Endodermal cell (in vitro differentiated cells): ENCODE data around the gene KLF1. TPM values are rescaled to one million over a fixed set of nuclear protein-coding genes. Genes with fewer than 3 reads are reported as not detected.

Experiments
- DNase-seq: peaks from one replicate; pipeline ENCODE4 v3.0.0-alpha.2; 2017
- H3K27ac ChIP-seq: 2 replicates; pipeline ENCODE4 v1.5.1; 2013; ENCODE audit warnings: mild to moderate bottlenecking, low read depth, low read length, moderate library complexity
- H3K27me3 ChIP-seq: 2 replicates; pipeline ENCODE4 v1.6.1; 2013; ENCODE audit warnings: mild to moderate bottlenecking, low read length, moderate library complexity; ENCODE audit not compliant: insufficient read depth, control insufficient read depth, poor library complexity, severe bottlenecking
- H3K36me3 ChIP-seq: 2 replicates; pipeline ENCODE4 v1.7.0; 2013; ENCODE audit warnings: mild to moderate bottlenecking, low read length, moderate library complexity; ENCODE audit not compliant: control insufficient read depth, insufficient read depth
- H3K4me1 ChIP-seq: one replicate; pipeline ENCODE4 v1.7.0; 2013; ENCODE audit warnings: low read length; ENCODE audit not compliant: control insufficient read depth, insufficient read depth
- H3K4me3 ChIP-seq: 2 replicates; pipeline ENCODE4 v1.5.1; 2013; ENCODE audit warnings: mild to moderate bottlenecking, low read length, moderate library complexity
- H3K9ac ChIP-seq: 2 replicates; pipeline ENCODE4 v1.6.1; 2013; ENCODE audit warnings: mild to moderate bottlenecking, low read length, moderate library complexity; ENCODE audit not compliant: poor library complexity, severe bottlenecking; ENCODE audit errors: extremely low read depth
- H3K9me3 ChIP-seq: 2 replicates; pipeline ENCODE4 v1.6.1; 2013; ENCODE audit warnings: mild to moderate bottlenecking, low read length, moderate library complexity; ENCODE audit not compliant: control insufficient read depth
- H3K27ac Mint-ChIP-seq: 2 replicates; pipeline ENCODE4 v1.8.0; 2020; ENCODE audit warnings: mixed read lengths
- H3K27me3 Mint-ChIP-seq: 2 replicates; pipeline ENCODE4 v1.8.0; 2021; ENCODE audit warnings: mild to moderate bottlenecking, mixed read lengths; ENCODE audit not compliant: insufficient read depth
- H3K36me3 Mint-ChIP-seq: 2 replicates; pipeline ENCODE4 v1.8.0; 2020; ENCODE audit warnings: low read depth, mixed read lengths
- H3K4me1 Mint-ChIP-seq: 2 replicates; pipeline ENCODE4 v1.8.0; 2020; ENCODE audit warnings: mixed read lengths
- H3K4me3 Mint-ChIP-seq: 2 replicates; pipeline ENCODE4 v1.8.0; 2020; ENCODE audit warnings: mild to moderate bottlenecking, moderate library complexity, mixed read lengths
- H3K9me3 Mint-ChIP-seq: 2 replicates; pipeline ENCODE4 v1.8.0; 2020; ENCODE audit warnings: mild to moderate bottlenecking, mixed read lengths
- WGBS, 2 experiments: methylation state at CpG; one replicate each; pipeline versions ENCODE4 v1.1.5 to v1.1.7; 2013; ENCODE audit warnings: missing lambda C conversion rate in 2 of 2, mixed read lengths in 1 of 2; ENCODE audit not compliant: insufficient coverage in 1 of 2, insufficient read length in 1 of 2; 5-methylcytosine and 5-hydroxymethylcytosine counted together
- total RNA-seq, 2 donors: library from RNA; stranded (reverse); fragmentation: NEBNext Ultra II Directional in 1 of 2; extraction: Animal tissue kit (Norgen Biotek cat#: 25700) in 1 of 2; gene quantifications; 2 replicates in 1 of 2; 3 replicates in 1 of 2; pipeline ENCODE4 v1.2.1, GENCODE V29; 2021
- TF ChIP-seq, protein P1 (sequence below): fragments of 200-600 bp; sonication (generic); conservative IDR thresholded peaks from 2 replicates; pipeline ENCODE4 v1.5.0; 2021; ENCODE audit warnings: antibody characterized with exemption, mild to moderate bottlenecking

KLF1 gene
- total RNA-seq, 2 donors from 2014 or later = 0.91 to 1.0 TPM

GRCh38 chr19:12884926-12885748, 1.9 kb downstream of the KLF1 start:
- Mint-ChIP-seq H3K4me1 (peaks cover 10% of the 10 kb centered on the region), H3K4me3 (peak overlapping the region; percentile 71), H3K27me3 (peaks cover 40% of the 10 kb centered on the region), H3K36me3 (no peaks in the 10 kb centered on the region), H3K27ac (peak overlapping the region; percentile 89), H3K9me3 (peaks cover 26% of the 10 kb centered on the region)
- 4 to 11% methylated on average over 27 to 73 of the region's 73 CpGs for WGBS, 2 experiments
- DNase-seq = peak; percentile 99
- no peaks in the 10 kb centered on the region for H3K4me1 ChIP-seq
- TF ChIP-seq, protein P1, sequence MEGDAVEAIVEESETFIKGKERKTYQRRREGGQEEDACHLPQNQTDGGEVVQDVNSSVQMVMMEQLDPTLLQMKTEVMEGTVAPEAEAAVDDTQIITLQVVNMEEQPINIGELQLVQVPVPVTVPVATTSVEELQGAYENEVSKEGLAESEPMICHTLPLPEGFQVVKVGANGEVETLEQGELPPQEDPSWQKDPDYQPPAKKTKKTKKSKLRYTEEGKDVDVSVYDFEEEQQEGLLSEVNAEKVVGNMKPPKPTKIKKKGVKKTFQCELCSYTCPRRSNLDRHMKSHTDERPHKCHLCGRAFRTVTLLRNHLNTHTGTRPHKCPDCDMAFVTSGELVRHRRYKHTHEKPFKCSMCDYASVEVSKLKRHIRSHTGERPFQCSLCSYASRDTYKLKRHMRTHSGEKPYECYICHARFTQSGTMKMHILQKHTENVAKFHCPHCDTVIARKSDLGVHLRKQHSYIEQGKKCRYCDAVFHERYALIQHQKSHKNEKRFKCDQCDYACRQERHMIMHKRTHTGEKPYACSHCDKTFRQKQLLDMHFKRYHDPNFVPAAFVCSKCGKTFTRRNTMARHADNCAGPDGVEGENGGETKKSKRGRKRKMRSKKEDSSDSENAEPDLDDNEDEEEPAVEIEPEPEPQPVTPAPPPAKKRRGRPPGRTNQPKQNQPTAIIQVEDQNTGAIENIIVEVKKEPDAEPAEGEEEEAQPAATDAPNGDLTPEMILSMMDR = peak; percentile 91
- H3K9ac ChIP-seq = no peak overlapping the region
- H3K36me3 ChIP-seq = no peaks in the 10 kb centered on the region
- H3K27me3 ChIP-seq = peaks cover 37% of the 10 kb centered on the region
- peaks cover 18% of the 10 kb centered on the region for H3K9me3 ChIP-seq
- peak overlapping the region; percentile 77 for H3K4me3 ChIP-seq
- no peak overlapping the region for H3K27ac ChIP-seq

GRCh38 chr19:12884627-12884925, 2.4 kb downstream of the KLF1 start:
- H3K36me3 ChIP-seq = no peaks in the 10 kb centered on the region
- peaks cover 26% of the 10 kb centered on the region for H3K9me3 Mint-ChIP-seq
- no peaks in the 10 kb centered on the region for H3K4me1 ChIP-seq
- peaks cover 37% of the 10 kb centered on the region for H3K27me3 ChIP-seq
- peaks cover 10% of the 10 kb centered on the region for H3K4me1 Mint-ChIP-seq
- no peak overlapping the region for H3K27ac ChIP-seq
- no peak for DNase-seq
- TF ChIP-seq, protein P1 = no peak
- H3K9ac ChIP-seq = no peak overlapping the region
- H3K4me3 Mint-ChIP-seq = peak overlapping the region; percentile 71
- peaks cover 18% of the 10 kb centered on the region for H3K9me3 ChIP-seq
- peaks cover 40% of the 10 kb centered on the region for H3K27me3 Mint-ChIP-seq
- H3K27ac Mint-ChIP-seq = no peak overlapping the region
- peak overlapping the region; percentile 77 for H3K4me3 ChIP-seq
- 79 to 85% methylated on average over 8 to 12 of the region's 12 CpGs for WGBS, 2 experiments
- H3K36me3 Mint-ChIP-seq = no peaks in the 10 kb centered on the region

GRCh38 chr19:12884202-12884601, 2.8 kb downstream of the KLF1 start:
- TF ChIP-seq, protein P1 = no peak
- H3K36me3 ChIP-seq = no peaks in the 10 kb centered on the region
- Mint-ChIP-seq H3K4me1 (peaks cover 10% of the 10 kb centered on the region), H3K4me3 (no peak overlapping the region), H3K36me3 (no peaks in the 10 kb centered on the region), H3K9me3 (peaks cover 26% of the 10 kb centered on the region), H3K27me3 (peaks cover 40% of the 10 kb centered on the region), H3K27ac (no peak overlapping the region)
- no peaks in the 10 kb centered on the region for H3K4me1 ChIP-seq
- H3K9ac ChIP-seq = no peak overlapping the region
- H3K4me3 ChIP-seq = peak overlapping the region; percentile 77
- H3K27ac ChIP-seq = no peak overlapping the region
- 91 to 96% methylated on average over 2 to 3 of the region's 3 CpGs for WGBS, 2 experiments
- DNase-seq = no peak
- H3K27me3 ChIP-seq = peaks cover 37% of the 10 kb centered on the region
- H3K9me3 ChIP-seq = peaks cover 18% of the 10 kb centered on the region
